ENCODE measurements around the gene ARHGEF28.

Gene ARHGEF28

GRCh38 chr5:73987915-73988314 lies 361.9 kb downstream of the ARHGEF28 start:
- Histone ChIP-seq H2AFZ (ENCODE audit: low read length) (no peak overlapping the region), H3K4me3 (ENCODE audit: low read length) (no peak overlapping the region), H3K27me3 (replicated peaks; ENCODE audit: insufficient read depth, low read length) (no peaks in the 10 kb centered on the region), H3K9me3 (replicated peaks; ENCODE audit: insufficient read depth, low read length) (no peaks in the 10 kb centered on the region), H3K9ac (ENCODE audit: low read length) (no peak overlapping the region), H3K4me1 (ENCODE audit: low read length) (no peaks in the 10 kb centered on the region), H3K9me2 (replicated peaks; ENCODE audit: insufficient read depth, low read length) (no peaks in the 10 kb centered on the region), H3F3A (ENCODE audit: insufficient read depth, low read length) (no peaks in the 10 kb centered on the region), H3K4me2 (ENCODE audit: low read depth, low read length) (no peak overlapping the region), H3K36me3 (replicated peaks; ENCODE audit: insufficient read depth, low read length) (no peaks in the 10 kb centered on the region), H3K27ac (ENCODE audit: low read length) (no peak overlapping the region), H4K20me1 (ENCODE audit: insufficient read depth, low read length) (no peaks in the 10 kb centered on the region), H3K79me2 (ENCODE audit: low read length) (no peaks in the 10 kb centered on the region)
- TF ChIP-seq EZH2phosphoT487 (IDR thresholded peaks at IDR 0.05; ENCODE audit: low read length) (no peak), EZH2 (optimal IDR thresholded peaks at IDR 0.05; ENCODE audit: low read depth, low read length) (no peak), CTCF (IDR thresholded peaks at IDR 0.05; ENCODE audit: low read length) (no peak)
- DNase-seq, result no peak

GRCh38 chr5:73989956-73990355 lies 364.0 kb downstream of the ARHGEF28 start:
- Histone ChIP-seq H2AFZ (ENCODE audit: low read length) (no peak overlapping the region), H3F3A (ENCODE audit: insufficient read depth, low read length) (no peaks in the 10 kb centered on the region), H3K9me2 (replicated peaks; ENCODE audit: insufficient read depth, low read length) (no peaks in the 10 kb centered on the region), H3K4me3 (ENCODE audit: low read length) (no peak overlapping the region), H3K27me3 (replicated peaks; ENCODE audit: insufficient read depth, low read length) (no peaks in the 10 kb centered on the region), H3K27ac (ENCODE audit: low read length) (no peak overlapping the region), H3K4me1 (ENCODE audit: low read length) (no peaks in the 10 kb centered on the region), H3K9ac (ENCODE audit: low read length) (no peak overlapping the region), H3K4me2 (ENCODE audit: low read depth, low read length) (no peak overlapping the region), H4K20me1 (ENCODE audit: insufficient read depth, low read length) (no peaks in the 10 kb centered on the region), H3K79me2 (ENCODE audit: low read length) (no peaks in the 10 kb centered on the region), H3K9me3 (replicated peaks; ENCODE audit: insufficient read depth, low read length) (no peaks in the 10 kb centered on the region), H3K36me3 (replicated peaks; ENCODE audit: insufficient read depth, low read length) (no peaks in the 10 kb centered on the region)
- TF ChIP-seq EZH2 (optimal IDR thresholded peaks at IDR 0.05; ENCODE audit: low read depth, low read length), result no peak
- no peak for TF ChIP-seq CTCF (IDR thresholded peaks at IDR 0.05; ENCODE audit: low read length)
- TF ChIP-seq EZH2phosphoT487 (IDR thresholded peaks at IDR 0.05; ENCODE audit: low read length), result no peak
- no peak for DNase-seq
